Astrocyte of the spinal cord (primary cell): Measurements from ENCODE around the gene HNRNPK.
"Not testable (repeated sequence)": the region's sequence is repeated elsewhere in the genome, so short reads cannot be mapped to it uniquely, and the experiment has no call there.

Experiments
- DNase-seq: peaks from one replicate; pipeline ENCODE4 v3.0.0; 2011; ENCODE audit warnings: low read depth, low spot score
- H3K4me3 ChIP-seq: 2 replicates; pipeline ENCODE4 v1.5.1; 2011; ENCODE audit warnings: low read depth, mild to moderate bottlenecking, low read length, moderate library complexity
- CTCF ChIP-seq: IDR thresholded peaks from 2 replicates; pipeline ENCODE4 v1.5.1; 2012; ENCODE audit warnings: low read depth, mild to moderate bottlenecking, low read length, inconsistent platforms
- in situ Hi-C: cut with HindIII; loops from 2 replicates; pipeline ENCODE4 v1.10.0; 2017; ENCODE audit warnings: low sequenced_read_pairs

The HNRNPK gene

GRCh38 chr9:83962165-83962564, 17.9 kb downstream of the HNRNPK start:
- TF ChIP-seq CTCF = no peak
- H3K4me3 ChIP-seq = no peak overlapping the region
- in situ Hi-C loops = no loop called here
- no peak for DNase-seq

GRCh38 chr9:83960991-83961390, 19.0 kb downstream of the HNRNPK start:
- in situ Hi-C loops = no loop called here
- no peak for DNase-seq
- TF ChIP-seq CTCF = no peak
- H3K4me3 ChIP-seq = no peak overlapping the region

GRCh38 chr9:83959061-83959460, 21.0 kb downstream of the HNRNPK start:
- peak; percentile 82 for DNase-seq
- no peak for TF ChIP-seq CTCF
- in situ Hi-C loops = no loop called here
- no peak overlapping the region for H3K4me3 ChIP-seq

- in situ Hi-C loops = no loop called here
- DNase-seq = no peak
- TF ChIP-seq CTCF = no peak
- peak overlapping the region; percentile 56 for H3K4me3 ChIP-seq
These were observed 22.8 kb downstream of the HNRNPK start for GRCh38 chr9:83957248-83957513.

GRCh38 chr9:83956436-83957247, 23.4 kb downstream of the HNRNPK start:
- H3K4me3 ChIP-seq = peak overlapping the region; percentile 56
- in situ Hi-C loops = no loop called here
- DNase-seq = peak; percentile 55
- no peak for TF ChIP-seq CTCF

GRCh38 chr9:83956086-83956435, 24.0 kb downstream of the HNRNPK start:
- TF ChIP-seq CTCF = no peak
- peak overlapping the region; percentile 56 for H3K4me3 ChIP-seq
- in situ Hi-C loops = no loop called here
- DNase-seq = no peak

- in situ Hi-C loops = loop anchor here (25.0 kb wide), 1 partner anchor 314 kb away; no protein-coding TSS in a partner anchor
- not testable (repeated sequence) for H3K4me3 ChIP-seq, DNase-seq
These were observed 31.9 kb downstream of the HNRNPK start for GRCh38 chr9:83948096-83948495.
